ES-I3 (cell line): ENCODE measurements around the gene TMEM179.

Experiments
- H3K36me3 ChIP-seq: 2 replicates; pipeline ENCODE4 v1.6.1; 2013; ENCODE audit warnings: mild to moderate bottlenecking, low read length, control low read depth, moderate library complexity; ENCODE audit not compliant: insufficient read depth
- H3K4me1 ChIP-seq: 2 replicates; pipeline ENCODE4 v1.6.1; 2013; ENCODE audit warnings: mild to moderate bottlenecking, control low read depth, low read length; ENCODE audit not compliant: insufficient read depth
- H3K9ac ChIP-seq: 2 replicates; pipeline ENCODE4 v1.6.1; 2013; ENCODE audit warnings: low read depth, mild to moderate bottlenecking, low read length, moderate library complexity
- H3K9me3 ChIP-seq: 2 replicates; pipeline ENCODE4 v1.6.1; 2013; ENCODE audit warnings: mild to moderate bottlenecking, low read length, moderate library complexity; ENCODE audit not compliant: control insufficient read depth, insufficient read depth

The TMEM179 gene

GRCh38 chr14:104590240-104590965, 14.2 kb downstream of the TMEM179 start:
- Histone ChIP-seq H3K9ac (no peak overlapping the region), H3K4me1 (no peaks in the 10 kb centered on the region; the same call in 1 of the 2 replicates), H3K36me3 (no peaks in the 10 kb centered on the region), H3K9me3 (no peaks in the 10 kb centered on the region)

GRCh38 chr14:104589338-104590195, 15.0 kb downstream of the TMEM179 start:
- Histone ChIP-seq H3K4me1 (no peaks in the 10 kb centered on the region; the same call in 1 of the 2 replicates), H3K36me3 (no peaks in the 10 kb centered on the region), H3K9me3 (no peaks in the 10 kb centered on the region), H3K9ac (no peak overlapping the region)

GRCh38 chr14:104588066-104588857, 16.3 kb downstream of the TMEM179 start:
- H3K36me3 ChIP-seq = no peaks in the 10 kb centered on the region
- H3K9me3 ChIP-seq = no peaks in the 10 kb centered on the region
- H3K4me1 ChIP-seq = no peaks in the 10 kb centered on the region; the same call in 1 of the 2 replicates
- H3K9ac ChIP-seq = no peak overlapping the region

- H3K9me3 ChIP-seq = no peaks in the 10 kb centered on the region
- H3K4me1 ChIP-seq = no peaks in the 10 kb centered on the region; the same call in 1 of the 2 replicates
- H3K9ac ChIP-seq = no peak overlapping the region
- no peaks in the 10 kb centered on the region for H3K36me3 ChIP-seq
Measured at GRCh38 chr14:104587641-104588040, 16.9 kb downstream of the TMEM179 start.

- no peaks in the 10 kb centered on the region; the same call in 1 of the 2 replicates for H3K4me1 ChIP-seq
- no peak overlapping the region for H3K9ac ChIP-seq
- no peaks in the 10 kb centered on the region for H3K9me3 ChIP-seq
- no peaks in the 10 kb centered on the region for H3K36me3 ChIP-seq
Measured at GRCh38 chr14:104586832-104587620, 17.5 kb downstream of the TMEM179 start.

- no peak overlapping the region for H3K9ac ChIP-seq
- no peaks in the 10 kb centered on the region for H3K36me3 ChIP-seq
- no peaks in the 10 kb centered on the region; the same call in 1 of the 2 replicates for H3K4me1 ChIP-seq
- H3K9me3 ChIP-seq = no peaks in the 10 kb centered on the region
Measured at GRCh38 chr14:104585966-104586697, 18.4 kb downstream of the TMEM179 start.

- H3K4me1 ChIP-seq = no peaks in the 10 kb centered on the region; the same call in 1 of the 2 replicates
- no peaks in the 10 kb centered on the region for H3K9me3 ChIP-seq
- H3K9ac ChIP-seq = no peak overlapping the region
- H3K36me3 ChIP-seq = no peaks in the 10 kb centered on the region
Measured at GRCh38 chr14:104584557-104584956, 20.0 kb downstream of the TMEM179 start.

GRCh38 chr14:104583424-104584306, 20.9 kb downstream of the TMEM179 start:
- Histone ChIP-seq H3K36me3 (no peaks in the 10 kb centered on the region), H3K9ac (no peak overlapping the region), H3K9me3 (no peaks in the 10 kb centered on the region), H3K4me1 (no peaks in the 10 kb centered on the region; the same call in 1 of the 2 replicates)

GRCh38 chr14:104582662-104583061, 21.9 kb downstream of the TMEM179 start:
- no peak overlapping the region for H3K9ac ChIP-seq
- H3K36me3 ChIP-seq = no peaks in the 10 kb centered on the region
- H3K4me1 ChIP-seq = no peaks in the 10 kb centered on the region; the same call in 1 of the 2 replicates
- H3K9me3 ChIP-seq = no peaks in the 10 kb centered on the region

GRCh38 chr14:104582005-104582404, 22.6 kb downstream of the TMEM179 start:
- no peak overlapping the region for H3K9ac ChIP-seq
- H3K4me1 ChIP-seq = no peaks in the 10 kb centered on the region
- H3K9me3 ChIP-seq = no peaks in the 10 kb centered on the region
- no peaks in the 10 kb centered on the region for H3K36me3 ChIP-seq

GRCh38 chr14:104581521-104581920, 23.1 kb downstream of the TMEM179 start:
- no peak overlapping the region for H3K9ac ChIP-seq
- no peaks in the 10 kb centered on the region for H3K9me3 ChIP-seq
- H3K36me3 ChIP-seq = no peaks in the 10 kb centered on the region
- no peaks in the 10 kb centered on the region for H3K4me1 ChIP-seq

GRCh38 chr14:104580961-104581360, 23.6 kb downstream of the TMEM179 start:
- no peaks in the 10 kb centered on the region for H3K36me3 ChIP-seq
- no peaks in the 10 kb centered on the region for H3K4me1 ChIP-seq
- H3K9me3 ChIP-seq = no peaks in the 10 kb centered on the region
- no peak overlapping the region for H3K9ac ChIP-seq
